Measurements from ENCODE around the gene PRKD2. TPM values are rescaled to one million over a fixed set of nuclear protein-coding genes. Genes with fewer than 3 reads are reported as not detected.

PRKD2 gene
- polyA plus RNA-seq, 1 donor from 2014 or later: 8.0 TPM

DNA sequence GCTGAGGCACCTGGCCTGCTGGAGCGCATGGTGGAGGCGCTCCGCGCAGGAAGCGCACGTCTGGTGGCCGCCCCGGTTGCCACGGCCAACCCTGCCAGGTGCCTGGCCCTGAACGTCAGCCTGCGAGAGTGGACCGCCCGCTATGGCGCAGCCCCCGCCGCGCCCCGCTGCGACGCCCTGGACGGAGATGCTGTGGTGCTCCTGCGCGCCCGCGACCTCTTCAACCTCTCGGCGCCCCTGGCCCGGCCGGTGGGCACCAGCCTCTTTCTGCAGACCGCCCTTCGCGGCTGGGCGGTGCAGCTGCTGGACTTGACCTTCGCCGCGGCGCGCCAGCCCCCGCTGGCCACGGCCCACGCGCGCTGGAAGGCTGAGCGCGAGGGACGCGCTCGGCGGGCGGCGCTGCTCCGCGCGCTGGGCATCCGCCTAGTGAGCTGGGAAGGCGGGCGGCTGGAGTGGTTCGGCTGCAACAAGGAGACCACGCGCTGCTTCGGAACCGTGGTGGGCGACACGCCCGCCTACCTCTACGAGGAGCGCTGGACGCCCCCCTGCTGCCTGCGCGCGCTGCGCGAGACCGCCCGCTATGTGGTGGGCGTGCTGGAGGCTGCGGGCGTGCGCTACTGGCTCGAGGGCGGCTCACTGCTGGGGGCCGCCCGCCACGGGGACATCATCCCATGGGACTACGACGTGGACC is 39.1 kb upstream of the PRKD2 start:
- no peaks in the 10 kb centered on the region for H3K27me3 ChIP-seq (ENCODE audit: insufficient read depth, low read depth, low read length)
- no peaks in the 10 kb centered on the region for H3K9me2 ChIP-seq (ENCODE audit: insufficient read depth, low read length)
- H3K36me3 ChIP-seq (ENCODE audit: insufficient read depth, low read length): no peaks in the 10 kb centered on the region
- H3F3A ChIP-seq (ENCODE audit: insufficient read depth, low read length, poor library complexity, severe bottlenecking): no peaks in the 10 kb centered on the region
- H3K79me2 ChIP-seq (replicated peaks; ENCODE audit: insufficient read depth, low read length): no peaks in the 10 kb centered on the region
- no peaks in the 10 kb centered on the region for H4K20me1 ChIP-seq (ENCODE audit: insufficient read depth)
- H2AFZ ChIP-seq (ENCODE audit: low read depth, low read length): no peak overlapping the region
- H3K4me2 ChIP-seq (ENCODE audit: low read length): no peak overlapping the region
- H3K27ac ChIP-seq (ENCODE audit: low read length): no peak overlapping the region
- H3K9me3 ChIP-seq (ENCODE audit: low read length): no peaks in the 10 kb centered on the region
- no peak overlapping the region for H3K4me3 ChIP-seq (ENCODE audit: low read length)
- H3K9ac ChIP-seq (ENCODE audit: low read length): no peak overlapping the region
- no peak for TF ChIP-seq CTCF (IDR thresholded peaks at IDR 0.05; ENCODE audit: poor library complexity, severe bottlenecking)
- TF ChIP-seq EP300 (conservative IDR thresholded peaks at IDR 0.05; ENCODE audit: poor library complexity, severe bottlenecking): no peak
- TF ChIP-seq POLR2AphosphoS5 (IDR thresholded peaks at IDR 0.05): no peak
- no peak for TF ChIP-seq EZH2 (IDR thresholded peaks at IDR 0.05; ENCODE audit: borderline replicate concordance, insufficient read depth, low read length, poor library complexity, severe bottlenecking)
- TF ChIP-seq, protein P1, sequence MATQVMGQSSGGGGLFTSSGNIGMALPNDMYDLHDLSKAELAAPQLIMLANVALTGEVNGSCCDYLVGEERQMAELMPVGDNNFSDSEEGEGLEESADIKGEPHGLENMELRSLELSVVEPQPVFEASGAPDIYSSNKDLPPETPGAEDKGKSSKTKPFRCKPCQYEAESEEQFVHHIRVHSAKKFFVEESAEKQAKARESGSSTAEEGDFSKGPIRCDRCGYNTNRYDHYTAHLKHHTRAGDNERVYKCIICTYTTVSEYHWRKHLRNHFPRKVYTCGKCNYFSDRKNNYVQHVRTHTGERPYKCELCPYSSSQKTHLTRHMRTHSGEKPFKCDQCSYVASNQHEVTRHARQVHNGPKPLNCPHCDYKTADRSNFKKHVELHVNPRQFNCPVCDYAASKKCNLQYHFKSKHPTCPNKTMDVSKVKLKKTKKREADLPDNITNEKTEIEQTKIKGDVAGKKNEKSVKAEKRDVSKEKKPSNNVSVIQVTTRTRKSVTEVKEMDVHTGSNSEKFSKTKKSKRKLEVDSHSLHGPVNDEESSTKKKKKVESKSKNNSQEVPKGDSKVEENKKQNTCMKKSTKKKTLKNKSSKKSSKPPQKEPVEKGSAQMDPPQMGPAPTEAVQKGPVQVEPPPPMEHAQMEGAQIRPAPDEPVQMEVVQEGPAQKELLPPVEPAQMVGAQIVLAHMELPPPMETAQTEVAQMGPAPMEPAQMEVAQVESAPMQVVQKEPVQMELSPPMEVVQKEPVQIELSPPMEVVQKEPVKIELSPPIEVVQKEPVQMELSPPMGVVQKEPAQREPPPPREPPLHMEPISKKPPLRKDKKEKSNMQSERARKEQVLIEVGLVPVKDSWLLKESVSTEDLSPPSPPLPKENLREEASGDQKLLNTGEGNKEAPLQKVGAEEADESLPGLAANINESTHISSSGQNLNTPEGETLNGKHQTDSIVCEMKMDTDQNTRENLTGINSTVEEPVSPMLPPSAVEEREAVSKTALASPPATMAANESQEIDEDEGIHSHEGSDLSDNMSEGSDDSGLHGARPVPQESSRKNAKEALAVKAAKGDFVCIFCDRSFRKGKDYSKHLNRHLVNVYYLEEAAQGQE (IDR thresholded peaks at IDR 0.05; ENCODE audit: borderline replicate concordance): no peak
- no peak for TF ChIP-seq TAF1 (IDR thresholded peaks at IDR 0.05; ENCODE audit: low read depth)
- TF ChIP-seq RAD21 (conservative IDR thresholded peaks at IDR 0.05): no peak
- TF ChIP-seq MXI1 (conservative IDR thresholded peaks at IDR 0.05; ENCODE audit: poor library complexity, severe bottlenecking): no peak
- no peak for TF ChIP-seq SMC3 (conservative IDR thresholded peaks at IDR 0.05; ENCODE audit: poor library complexity)

DNA sequence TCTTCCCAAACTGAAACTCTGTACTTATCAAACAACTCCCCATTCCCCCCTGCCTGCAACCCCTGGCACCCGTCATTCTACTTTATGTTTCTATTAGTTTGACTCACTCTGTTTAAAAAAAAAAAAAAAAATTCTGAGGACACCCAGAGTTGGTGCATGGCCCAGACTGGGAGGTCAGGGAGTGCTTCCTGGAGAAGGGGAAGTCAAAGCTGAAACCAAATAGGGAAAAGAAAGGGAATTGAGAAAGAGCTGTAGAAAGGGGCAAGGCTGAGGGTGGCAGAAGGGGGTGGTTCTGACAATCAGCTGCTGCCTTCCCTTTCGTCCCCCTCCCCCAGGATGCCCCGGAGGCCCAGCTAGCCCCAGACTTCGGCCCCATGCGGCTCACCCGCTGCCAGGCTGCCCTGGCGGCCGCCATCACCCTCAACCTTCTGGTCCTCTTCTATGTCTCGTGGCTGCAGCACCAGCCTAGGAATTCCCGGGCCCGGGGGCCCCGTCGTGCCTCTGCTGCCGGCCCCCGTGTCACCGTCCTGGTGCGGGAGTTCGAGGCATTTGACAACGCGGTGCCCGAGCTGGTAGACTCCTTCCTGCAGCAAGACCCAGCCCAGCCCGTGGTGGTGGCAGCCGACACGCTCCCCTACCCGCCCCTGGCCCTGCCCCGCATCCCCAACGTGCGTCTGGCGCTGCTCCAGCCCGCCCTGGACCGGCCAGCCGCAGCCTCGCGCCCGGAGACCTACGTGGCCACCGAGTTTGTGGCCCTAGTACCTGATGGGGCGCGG is 38.4 kb upstream of the PRKD2 start:
- Histone ChIP-seq H3K36me3 (ENCODE audit: insufficient read depth, low read length) (no peaks in the 10 kb centered on the region), H2AFZ (ENCODE audit: low read depth, low read length) (no peak overlapping the region), H3K27me3 (ENCODE audit: insufficient read depth, low read depth, low read length) (no peaks in the 10 kb centered on the region), H3K4me3 (ENCODE audit: low read length) (no peak overlapping the region), H3K79me2 (replicated peaks; ENCODE audit: insufficient read depth, low read length) (no peaks in the 10 kb centered on the region), H4K20me1 (ENCODE audit: insufficient read depth) (no peaks in the 10 kb centered on the region), H3F3A (ENCODE audit: insufficient read depth, low read length, poor library complexity, severe bottlenecking) (no peaks in the 10 kb centered on the region), H3K9ac (ENCODE audit: low read length) (no peak overlapping the region), H3K4me2 (ENCODE audit: low read length) (no peak overlapping the region), H3K27ac (ENCODE audit: low read length) (no peak overlapping the region), H3K9me2 (ENCODE audit: insufficient read depth, low read length) (no peaks in the 10 kb centered on the region), H3K9me3 (ENCODE audit: low read length) (no peaks in the 10 kb centered on the region)
- TF ChIP-seq MXI1 (conservative IDR thresholded peaks at IDR 0.05; ENCODE audit: poor library complexity, severe bottlenecking) (no peak), EP300 (conservative IDR thresholded peaks at IDR 0.05; ENCODE audit: poor library complexity, severe bottlenecking) (no peak), RAD21 (conservative IDR thresholded peaks at IDR 0.05) (no peak), CTCF (IDR thresholded peaks at IDR 0.05; ENCODE audit: poor library complexity, severe bottlenecking) (no peak), SMC3 (conservative IDR thresholded peaks at IDR 0.05; ENCODE audit: poor library complexity) (no peak), TAF1 (IDR thresholded peaks at IDR 0.05; ENCODE audit: low read depth) (no peak)
- TF ChIP-seq, protein P1 (IDR thresholded peaks at IDR 0.05; ENCODE audit: borderline replicate concordance): no peak
